IPS-NIHi11 (cell line): ENCODE data around the gene PLA2G2A.

Experiments
- DNase-seq: peaks from one replicate; pipeline ENCODE4 v3.0.0; 2012; ENCODE audit warnings: mixed read lengths, low spot score

Gene PLA2G2A

GRCh38 chr1:19926296-19927129, 52.9 kb downstream of the PLA2G2A start:
- DNase-seq = no peak
